ENCODE measurements around the gene ARMC9.
"Not testable (repeated sequence)": the region's sequence is repeated elsewhere in the genome, so short reads cannot be mapped to it uniquely, and the experiment has no call there.

Gene ARMC9

GRCh38 chr2:231245249-231246094 is 47.0 kb downstream of the ARMC9 start:
- peak; percentile 14 to 27 for DNase-seq

GRCh38 chr2:231246171-231246842 is 47.9 kb downstream of the ARMC9 start:
- DNase-seq = no peak

GRCh38 chr2:231250146-231250545 is 51.7 kb downstream of the ARMC9 start:
- DNase-seq = no peak

- no peak for DNase-seq
Measured at GRCh38 chr2:231250698-231251097, 52.3 kb downstream of the ARMC9 start.

GRCh38 chr2:231253292-231253691 is 54.9 kb downstream of the ARMC9 start:
- DNase-seq = not testable (repeated sequence)

GRCh38 chr2:231256494-231256893 is 58.1 kb downstream of the ARMC9 start:
- DNase-seq = no peak

GRCh38 chr2:231257763-231258162 is 59.3 kb downstream of the ARMC9 start:
- DNase-seq = no peak

- DNase-seq = no peak
Measured at GRCh38 chr2:231258701-231259100, 60.3 kb downstream of the ARMC9 start.

- peak in 1 of 2 donors; percentile 12 for DNase-seq
Measured at GRCh38 chr2:231259104-231259503, 60.7 kb downstream of the ARMC9 start.

- DNase-seq = no peak
Measured at GRCh38 chr2:231260442-231261208, 62.2 kb downstream of the ARMC9 start.

- DNase-seq = no peak
Measured at GRCh38 chr2:231263118-231263831, 64.8 kb downstream of the ARMC9 start.

- DNase-seq = no peak
Measured at GRCh38 chr2:231270221-231271114, 72.0 kb downstream of the ARMC9 start.

GRCh38 chr2:231272991-231273390 is 74.6 kb downstream of the ARMC9 start:
- no peak for DNase-seq

- no peak for DNase-seq
Measured at GRCh38 chr2:231276987-231277386, 78.6 kb downstream of the ARMC9 start.

- DNase-seq = no peak
Measured at GRCh38 chr2:231277962-231278361, 79.5 kb downstream of the ARMC9 start.

GRCh38 chr2:231278868-231279267 is 80.4 kb downstream of the ARMC9 start:
- DNase-seq = no peak

GRCh38 chr2:231280846-231281245 is 82.4 kb downstream of the ARMC9 start:
- no peak for DNase-seq

- no peak for DNase-seq
Measured at GRCh38 chr2:231284296-231284695, 85.9 kb downstream of the ARMC9 start.

GRCh38 chr2:231286964-231287363 is 88.5 kb downstream of the ARMC9 start:
- no peak for DNase-seq

- DNase-seq = no peak
Measured at GRCh38 chr2:231287696-231288095, 89.3 kb downstream of the ARMC9 start.

GRCh38 chr2:231288590-231288989 is 90.2 kb downstream of the ARMC9 start:
- DNase-seq = no peak

All from CD4-positive, alpha-beta T cell treated with Interleukin-4 for 1 hour (primary cell).